Pons (tissue), 1 donor: Measurements from ENCODE around the gene GLIS1.
"Not testable (repeated sequence)": the region's sequence is repeated elsewhere in the genome, so short reads cannot be mapped to it uniquely, and the experiment has no call there.

Experiments
- DNase-seq: peaks from one replicate; pipeline ENCODE4 v3.0.0-alpha.2; 2016; ENCODE audit warnings: low spot score

GLIS1 gene

GRCh38 chr1:53561503-53562105 is 177.4 kb downstream of the GLIS1 start:
- no peak for DNase-seq

- DNase-seq = no peak
These were observed 178.1 kb downstream of the GLIS1 start for GRCh38 chr1:53560581-53561502.

- DNase-seq = no peak
These were observed 178.9 kb downstream of the GLIS1 start for GRCh38 chr1:53559854-53560580.

- DNase-seq = no peak
These were observed 179.6 kb downstream of the GLIS1 start for GRCh38 chr1:53559391-53559815.

GRCh38 chr1:53558739-53559315 is 180.1 kb downstream of the GLIS1 start:
- no peak for DNase-seq

- DNase-seq = no peak
These were observed 180.9 kb downstream of the GLIS1 start for GRCh38 chr1:53557830-53558738.

- no peak for DNase-seq
These were observed 181.6 kb downstream of the GLIS1 start for GRCh38 chr1:53557369-53557768.

GRCh38 chr1:53556657-53557227 is 182.2 kb downstream of the GLIS1 start:
- no peak for DNase-seq

- not testable (repeated sequence) for DNase-seq
These were observed 183.2 kb downstream of the GLIS1 start for GRCh38 chr1:53555620-53556326.

GRCh38 chr1:53554592-53555305 is 184.2 kb downstream of the GLIS1 start:
- DNase-seq = no peak

- DNase-seq = no peak
These were observed 185.0 kb downstream of the GLIS1 start for GRCh38 chr1:53553734-53554509.

- no peak for DNase-seq
These were observed 185.8 kb downstream of the GLIS1 start for GRCh38 chr1:53552981-53553733.

GRCh38 chr1:53552146-53552861 is 186.7 kb downstream of the GLIS1 start:
- no peak for DNase-seq

GRCh38 chr1:53551428-53551995 is 187.5 kb downstream of the GLIS1 start:
- no peak for DNase-seq

GRCh38 chr1:53550201-53550741 is 188.7 kb downstream of the GLIS1 start:
- no peak for DNase-seq

GRCh38 chr1:53549781-53550180 is 189.2 kb downstream of the GLIS1 start:
- no peak for DNase-seq

- no peak for DNase-seq
These were observed 189.7 kb downstream of the GLIS1 start for GRCh38 chr1:53549287-53549686.
